Lower leg skin (tissue), 4 donors: ENCODE results near the gene EFCC1. TPM values are rescaled to one million over a fixed set of nuclear protein-coding genes. Genes with fewer than 3 reads are reported as not detected.

ENCODE experiments used
- DNase-seq, 2 donors: peaks; one replicate each; pipeline ENCODE4 v3.0.0-alpha.2; 2019; ENCODE audit warnings: low spot score in 2 of 2
- H3K4me3 ChIP-seq: fragments of 200-600 bp; sonication (generic); 2 replicates; pipeline ENCODE4 v1.5.1; 2017; ENCODE audit warnings: mild to moderate bottlenecking, low read depth; ENCODE audit not compliant: poor library complexity, severe bottlenecking
- POLR2A ChIP-seq, 2 donors: fragments of 450-650 bp; IDR thresholded peaks; one replicate each; pipeline ENCODE4 v1.6.1; 2016 to 2017; ENCODE audit warnings: antibody characterized with exemption in 2 of 2, mild to moderate bottlenecking in 1 of 2, moderate library complexity in 1 of 2
- WGBS, 2 donors: methylation state at CpG; one replicate each; pipeline ENCODE4 v1.1.5; 2018; 5-methylcytosine and 5-hydroxymethylcytosine counted together
- intact Hi-C: fragments of 100-400 bp; cut with DNase I; formaldehyde crosslinking; loops from one replicate; pipeline ENCODE4 v1.15.0; 2023; ENCODE audit warnings: low total_unique reads
- total RNA-seq, 4 donors: library from RNA; depleted of rRNA; stranded (reverse); fragments of >200 nt; gene quantifications; one replicate each; pipeline ENCODE4 v1.1.0, GENCODE V29; 2016
- TF ChIP-seq, protein P1 (sequence below), 3 donors: fragments of 450-650 bp; IDR thresholded peaks; one replicate each; pipeline ENCODE4 v1.5.1; 2016; ENCODE audit warnings: antibody characterized with exemption in 3 of 3, mild to moderate bottlenecking in 3 of 3, moderate library complexity in 2 of 3

EFCC1 gene
- total RNA-seq, 4 donors from 2014 or later: 0.80 to 3.0 (median 2.2) TPM

DNA sequence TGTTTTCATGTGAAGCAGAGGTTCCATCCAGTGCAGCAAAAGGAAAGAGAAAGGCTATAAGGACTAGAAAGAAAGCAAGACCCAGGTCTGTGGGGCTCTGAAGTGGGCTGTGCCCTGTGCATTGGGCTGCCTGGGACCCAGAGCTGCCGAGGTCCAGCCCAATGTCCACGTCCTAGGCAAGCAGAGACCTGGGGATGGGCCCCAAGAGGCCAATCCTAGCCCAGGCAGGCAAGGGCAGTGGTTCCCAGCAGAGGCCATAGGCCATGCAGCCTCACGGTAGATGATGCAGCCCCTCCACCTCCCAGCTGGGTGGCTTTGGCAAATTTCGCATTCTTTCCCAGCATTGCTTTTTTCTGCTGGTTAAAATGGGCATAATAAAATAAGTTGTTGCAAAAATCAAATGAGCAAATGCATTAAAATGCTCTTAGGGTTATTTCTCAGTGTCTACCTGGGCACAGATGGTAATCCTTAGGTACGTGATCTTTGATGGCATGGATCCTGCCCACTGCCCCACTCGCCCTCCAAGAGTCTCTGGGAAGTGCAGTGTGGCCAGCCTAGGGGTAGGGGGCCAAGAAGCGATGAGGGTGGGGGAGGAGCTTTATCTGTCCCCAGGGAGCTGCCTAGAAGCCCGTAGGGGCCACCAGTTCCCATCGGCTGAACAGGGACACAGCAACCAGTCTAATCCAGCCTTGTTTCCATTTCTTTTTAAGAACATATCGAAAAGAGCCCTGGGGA lies 37.2 kb downstream of the EFCC1 start:
- no peak overlapping the region for H3K4me3 ChIP-seq
- no peak for DNase-seq
- intact Hi-C loops: no loop called here
- no peak for TF ChIP-seq POLR2A (IDR thresholded peaks at IDR 0.05)
- TF ChIP-seq, protein P1, sequence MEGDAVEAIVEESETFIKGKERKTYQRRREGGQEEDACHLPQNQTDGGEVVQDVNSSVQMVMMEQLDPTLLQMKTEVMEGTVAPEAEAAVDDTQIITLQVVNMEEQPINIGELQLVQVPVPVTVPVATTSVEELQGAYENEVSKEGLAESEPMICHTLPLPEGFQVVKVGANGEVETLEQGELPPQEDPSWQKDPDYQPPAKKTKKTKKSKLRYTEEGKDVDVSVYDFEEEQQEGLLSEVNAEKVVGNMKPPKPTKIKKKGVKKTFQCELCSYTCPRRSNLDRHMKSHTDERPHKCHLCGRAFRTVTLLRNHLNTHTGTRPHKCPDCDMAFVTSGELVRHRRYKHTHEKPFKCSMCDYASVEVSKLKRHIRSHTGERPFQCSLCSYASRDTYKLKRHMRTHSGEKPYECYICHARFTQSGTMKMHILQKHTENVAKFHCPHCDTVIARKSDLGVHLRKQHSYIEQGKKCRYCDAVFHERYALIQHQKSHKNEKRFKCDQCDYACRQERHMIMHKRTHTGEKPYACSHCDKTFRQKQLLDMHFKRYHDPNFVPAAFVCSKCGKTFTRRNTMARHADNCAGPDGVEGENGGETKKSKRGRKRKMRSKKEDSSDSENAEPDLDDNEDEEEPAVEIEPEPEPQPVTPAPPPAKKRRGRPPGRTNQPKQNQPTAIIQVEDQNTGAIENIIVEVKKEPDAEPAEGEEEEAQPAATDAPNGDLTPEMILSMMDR (IDR thresholded peaks at IDR 0.05): no peak
- 75 to 80% methylated on average over 10 of the region's 10 CpGs for WGBS, 2 donors

DNA sequence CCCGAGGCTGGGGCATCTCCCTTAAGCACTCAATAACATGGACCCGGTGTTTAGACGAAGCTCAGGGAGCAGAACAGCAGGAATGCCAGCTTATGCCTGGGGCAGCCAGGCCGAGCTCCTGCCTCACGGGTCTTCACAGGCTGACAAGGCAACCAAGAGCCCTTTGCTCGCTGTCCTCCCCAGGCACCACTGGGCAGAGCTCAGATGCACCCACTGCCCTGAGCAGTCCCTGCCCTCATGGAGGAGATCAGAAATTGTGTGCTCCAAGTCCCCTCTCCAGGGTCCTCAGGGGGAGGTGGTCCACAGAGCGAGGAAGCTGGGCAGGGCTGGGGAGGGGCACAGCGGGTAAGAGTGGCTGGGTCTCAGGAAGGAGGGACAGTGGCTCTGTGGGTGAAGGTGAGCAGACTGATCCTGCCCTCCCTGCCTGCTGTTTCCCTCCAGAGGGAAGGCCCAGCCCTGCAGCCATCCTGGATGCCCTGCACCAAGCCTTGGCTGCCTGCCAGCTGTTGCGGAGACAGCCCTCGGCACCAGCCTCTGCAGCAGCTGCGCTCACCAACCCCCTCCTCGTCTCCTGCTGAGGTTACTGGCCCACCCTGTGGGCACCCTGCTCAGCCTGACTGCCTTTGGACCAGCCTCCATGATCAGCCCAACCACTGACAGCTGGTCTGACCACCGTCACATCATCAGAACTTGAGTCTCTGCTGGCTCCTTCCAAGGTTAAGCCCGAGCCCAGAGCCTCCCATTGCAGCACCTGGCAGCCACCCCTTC lies 38.4 kb downstream of the EFCC1 start:
- no peak for TF ChIP-seq POLR2A (IDR thresholded peaks at IDR 0.05)
- TF ChIP-seq, protein P1 (IDR thresholded peaks at IDR 0.05): no peak
- H3K4me3 ChIP-seq: no peak overlapping the region
- intact Hi-C loops: no loop called here
- 42 to 59% methylated on average over 11 of the region's 14 CpGs for whole genome bisulfite sequencing, 2 donors
- no peak for DNase-seq

GRCh38 chr3:129040039-129040336 lies 38.9 kb downstream of the EFCC1 start:
- WGBS, 2 donors: 62 to 64% methylated on average over 3 of the region's 3 CpGs
- H3K4me3 ChIP-seq: no peak overlapping the region
- intact Hi-C loops: no loop called here
- no peak for TF ChIP-seq POLR2A (IDR thresholded peaks at IDR 0.05)
- TF ChIP-seq, protein P1 (IDR thresholded peaks at IDR 0.05): no peak
- DNase-seq: no peak

GRCh38 chr3:129040579-129041300 lies 39.6 kb downstream of the EFCC1 start:
- TF ChIP-seq POLR2A (IDR thresholded peaks at IDR 0.05): no peak
- TF ChIP-seq, protein P1 (IDR thresholded peaks at IDR 0.05): no peak
- 87 to 91% methylated on average over 14 to 15 of the region's 15 CpGs for WGBS, 2 donors

GRCh38 chr3:129045675-129046036 lies 44.6 kb downstream of the EFCC1 start:
- no peak overlapping the region for H3K4me3 ChIP-seq
- intact Hi-C loops: no loop called here
- TF ChIP-seq, protein P1 (IDR thresholded peaks at IDR 0.05): no peak
- TF ChIP-seq POLR2A (IDR thresholded peaks at IDR 0.05): no peak
- no peak for DNase-seq
- 3 to 6% methylated on average over 20 to 34 of the region's 43 CpGs for WGBS, 2 donors

More at GRCh38 chr3:129040579-129041300, 39.6 kb downstream of the EFCC1 start:
- no peak for DNase-seq
- no peak overlapping the region for H3K4me3 ChIP-seq
- intact Hi-C loops: no loop called here
